Measurements from ENCODE around the gene B4GALT6. TPM values are rescaled to one million over a fixed set of nuclear protein-coding genes. Genes with fewer than 3 reads are reported as not detected.

Gene B4GALT6
- total RNA-seq (2012; rRNA removed): 0.83 and 3.9 TPM in 2 replicates
- polyA plus RNA-seq (2012; rRNA removed): 0.52 and 1.1 TPM in 2 replicates
- polyA plus RNA-seq (2012; cell fraction: cytosol; rRNA removed): 0.14 and 0.28 TPM in 2 replicates
- 0.13 and 0.65 TPM in 2 replicates for polyA plus RNA-seq (2012; cell fraction: nucleus; rRNA removed; ENCODE audit: low replicate concordance)
- percentile 34 among the genes with signal in this experiment for Bru-seq, nascent RNA
- percentile 37 among the genes with signal in this experiment for BruChase-seq, experiment 1, labeled RNA remaining after a 6-hour chase
- percentile 35 among the genes with signal in this experiment for BruChase-seq, experiment 2, labeled RNA remaining after a 2-hour chase
- long read RNA-seq: 0 reads

GRCh38 chr18:31684279-31685096 lies at the start of gene B4GALT6:
B4GALT6 (minus strand) TSS chr18:31684581; CDS start chr18:31684426, 155 bp downstream.
- peak within 1 kb of the TSS; percentile 9 for H2AK9ac ChIP-seq (replicated peaks; ENCODE audit: low read depth, low read length, poor library complexity)
- H3K36me3 ChIP-seq (ENCODE audit: control insufficient read depth, insufficient read depth, low read length): no peaks in the 10 kb centered on the region
- 0 out of 2 replicates have a peak, but pooled peaks cover 3% of the 10 kb centered on the region for H3K9me1 ChIP-seq (ENCODE audit: insufficient read depth, low read length)
- H2BK15ac ChIP-seq (ENCODE audit: low read depth, low read length): no peak within 1 kb of the TSS
- no TSS peak for BruUV-seq (replicated peaks)
- H3K18ac ChIP-seq (ENCODE audit: low read depth, low read length): no peak within 1 kb of the TSS
- peak within 1 kb of the TSS; percentile 85 for H2AFZ ChIP-seq (replicated peaks; ENCODE audit: low read length, poor library complexity)
- 0% methylated on average over 8 of the region's 86 CpGs; no CpG with 5 or more reads in 1 of the 2 experiments for WGBS, 2 experiments (ENCODE audit: extremely low coverage in 2 of 2, insufficient read length in 1 of 2)
- no peak within 1 kb of the TSS for H2BK5ac ChIP-seq (ENCODE audit: low read depth, low read length, poor library complexity, severe bottlenecking)
- H3K27ac ChIP-seq (ENCODE audit: insufficient read depth, low read length): no peak within 1 kb of the TSS
- no peak within 1 kb of the TSS for H4K8ac ChIP-seq (ENCODE audit: low read depth in 2 of 2, low read length in 2 of 2)
- no peak within 1 kb of the TSS for H2BK20ac ChIP-seq (ENCODE audit: low read depth, low read length)
- H3K4me3 ChIP-seq (ENCODE audit: insufficient read depth, low read depth, low read length): peak within 1 kb of the TSS; percentile 33
- H3K9ac ChIP-seq (ENCODE audit: low read depth, low read length): no peak within 1 kb of the TSS
- ChIA-PET CTCF (no interaction called here), POLR2A (ENCODE audit: unreplicated experiment) (no interaction called here)
- no peak within 1 kb of the TSS for H4K5ac ChIP-seq (ENCODE audit: low read depth, low read length)
- TF ChIP-seq RFX5 (IDR thresholded peaks at IDR 0.05; ENCODE audit: low read depth, low read length): no peak
- TF ChIP-seq NFE2L2 (IDR thresholded peaks at IDR 0.05; ENCODE audit: low read depth, low read length): no peak
- TF ChIP-seq CHD1 (IDR thresholded peaks at IDR 0.05; ENCODE audit: low read depth, low read length): no peak
- TF ChIP-seq SMC3 (IDR thresholded peaks at IDR 0.05; ENCODE audit: low read depth, low read length): no peak
- TF ChIP-seq RCOR1 (IDR thresholded peaks at IDR 0.05; ENCODE audit: insufficient replicate concordance, low read length): no peak
- no peak for TF ChIP-seq MXI1 (IDR thresholded peaks at IDR 0.05; ENCODE audit: borderline replicate concordance, low read depth, low read length)
- H3K27me3 ChIP-seq (ENCODE audit: control insufficient read depth, insufficient read depth, low read length): peaks cover 13% of the 10 kb centered on the region
- H3K23ac ChIP-seq (ENCODE audit: low read depth, low read length): no peak within 1 kb of the TSS
- intact Hi-C loops (cut with micrococcal nuclease) (no loop called here), in situ Hi-C loops (cut with MboI; ENCODE audit: low sequenced_read_pairs) (no loop called here), dilution Hi-C loops (cut with HindIII; ENCODE audit: low sequenced_read_pairs, unreplicated experiment) (no loop called here)
- H3K14ac ChIP-seq (replicated peaks; ENCODE audit: low read depth, low read length): no peak within 1 kb of the TSS
- H3K4me1 ChIP-seq (ENCODE audit: control insufficient read depth, insufficient read depth, low read length): no peaks in the 10 kb centered on the region
- H3K79me1 ChIP-seq (ENCODE audit: low read depth in 1 of 2, low read length in 2 of 2): no peaks in the 10 kb centered on the region
- no peaks in the 10 kb centered on the region for H3K9me3 ChIP-seq (ENCODE audit: control insufficient read depth, insufficient read depth, low read length)
- H3K56ac ChIP-seq (ENCODE audit: extremely low read depth, insufficient read depth, low read length): no peak within 1 kb of the TSS
- no peaks in the 10 kb centered on the region for H4K20me1 ChIP-seq (ENCODE audit: insufficient read depth, low read length)
- no peak within 1 kb of the TSS for H3K4ac ChIP-seq (ENCODE audit: low read depth, low read length)
- no peak within 1 kb of the TSS for H2AK5ac ChIP-seq (ENCODE audit: low read depth, low read length)
- H2BK120ac ChIP-seq (ENCODE audit: low read depth, low read length): no peak within 1 kb of the TSS
- ATAC-seq (ENCODE audit: low read depth) (peak; percentile 59), DNase-seq (no peak)
- H3K4me2 ChIP-seq (ENCODE audit: low read depth, low read length): peak within 1 kb of the TSS; percentile 67
- H4K91ac ChIP-seq (ENCODE audit: insufficient read depth, low read depth, low read length): no peak within 1 kb of the TSS
